OCI-LY3 (cell line): ENCODE data around the gene GMFB.

Source experiments
- CTCF ChIP-seq: fragments of 200-600, 300-600 bp; sonication (generic); IDR thresholded peaks from 2 replicates; pipeline ENCODE4 v1.5.1; 2014; ENCODE audit warnings: antibody characterized with exemption, low read length, low read depth
- EZH2phosphoT487 ChIP-seq: fragments of 200-600 bp; shearing (Covaris generic); IDR thresholded peaks from 2 replicates; pipeline ENCODE4 v1.6.1; 2018; ENCODE audit warnings: antibody characterized with exemption, mixed run types, low read depth

DNA sequence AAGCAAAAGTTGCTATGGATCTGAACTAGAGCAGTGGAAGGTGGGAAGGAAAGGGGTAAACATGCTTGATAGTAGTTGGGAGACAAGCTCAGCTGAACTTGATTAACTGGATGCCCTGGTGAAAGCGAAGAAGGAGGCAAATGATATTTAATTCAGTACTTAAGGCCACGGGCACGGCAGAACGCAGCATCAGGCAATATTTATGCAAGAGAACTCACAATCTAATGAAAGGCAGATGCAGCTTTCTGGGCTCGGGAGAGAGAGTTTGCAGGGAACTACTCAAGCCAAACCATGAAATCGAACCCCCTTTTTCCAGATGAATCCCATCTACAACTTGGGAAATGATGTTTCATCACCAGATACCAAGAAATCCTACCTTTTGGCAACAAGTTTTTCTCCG lies 44.1 kb downstream of the GMFB start:
- TF ChIP-seq CTCF = no peak
- no peak for TF ChIP-seq EZH2phosphoT487
